Activated CD4-positive, alpha-beta T cell treated with anti-CD3 and anti-CD28 coated beads, Interleukin-10, Interleukin-2, amounts not matched to agents 100 ng/mL and 50 ng/mL, durations not matched to agents 16 hours and 8 hours (primary cell): ENCODE results near the gene DYRK3.
"Not testable (repeated sequence)": the region's sequence is repeated elsewhere in the genome, so short reads cannot be mapped to it uniquely, and the experiment has no call there.

ENCODE experiments used
- DNase-seq: peaks from one replicate; pipeline ENCODE4 v3.0.0-alpha.2; 2020

DYRK3 gene

GRCh38 chr1:206633708-206634121 lies 1.6 kb upstream of the DYRK3 start:
- DNase-seq, result no peak

DNA sequence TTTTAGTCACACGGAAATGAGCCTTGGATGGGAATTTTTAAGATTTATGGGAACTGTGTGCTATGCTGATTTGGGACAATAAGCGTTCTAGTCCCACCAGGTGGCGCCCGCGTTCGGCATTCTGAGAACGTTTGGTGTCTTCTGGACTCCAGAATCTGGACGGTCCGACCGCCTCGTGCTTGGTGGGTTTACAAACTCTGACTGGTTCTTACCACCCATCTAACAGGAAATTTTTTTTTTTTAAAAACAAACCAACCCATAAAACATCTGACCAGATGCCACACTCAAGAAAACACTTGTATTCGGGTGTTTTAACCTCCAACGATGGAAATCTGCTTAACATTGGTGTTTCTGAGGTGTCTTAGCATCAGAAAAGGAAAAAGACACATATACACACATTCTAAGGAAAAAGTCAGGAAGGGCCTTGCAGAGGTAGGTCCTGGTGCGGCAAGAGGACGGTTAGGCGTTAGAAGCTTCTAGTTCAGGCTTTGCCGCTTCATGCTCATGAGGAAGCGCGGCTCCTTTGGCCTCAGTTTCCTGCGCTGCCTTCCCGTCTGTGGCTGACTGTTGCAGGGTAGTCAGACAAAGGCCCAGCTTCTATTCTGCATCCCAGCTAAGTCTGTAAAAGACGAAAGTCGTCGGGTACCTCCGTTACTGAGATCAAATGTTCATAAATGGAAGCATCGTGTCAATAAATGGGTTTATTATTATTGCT lies 814 bp upstream of the DYRK3 start:
- peak; percentile 83 for DNase-seq

DNA sequence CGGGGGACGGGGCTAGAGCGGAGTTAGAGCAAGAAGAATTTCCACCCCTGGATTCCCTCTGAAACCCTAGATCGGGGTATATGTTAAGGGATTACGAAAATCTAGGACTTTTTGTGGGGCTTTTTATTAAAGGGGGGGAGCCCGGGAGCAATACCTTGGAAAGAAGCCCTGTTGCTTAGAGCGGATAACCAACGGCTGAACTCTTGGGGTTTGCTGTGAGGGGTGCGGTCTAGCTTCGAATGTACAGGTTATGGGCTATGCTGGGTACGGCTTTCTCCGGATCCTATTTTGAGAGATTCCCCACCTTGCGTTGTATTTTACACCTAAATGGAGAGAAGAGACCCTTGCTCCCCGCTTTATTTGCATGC lies 626 bp downstream of the DYRK3 start:
- DNase-seq, result peak; percentile 12

- no peak for DNase-seq
These were observed 1.3 kb downstream of the DYRK3 start for GRCh38 chr1:206636671-206637070.

GRCh38 chr1:206637605-206638004 lies 2.3 kb downstream of the DYRK3 start:
- no peak for DNase-seq

DNA sequence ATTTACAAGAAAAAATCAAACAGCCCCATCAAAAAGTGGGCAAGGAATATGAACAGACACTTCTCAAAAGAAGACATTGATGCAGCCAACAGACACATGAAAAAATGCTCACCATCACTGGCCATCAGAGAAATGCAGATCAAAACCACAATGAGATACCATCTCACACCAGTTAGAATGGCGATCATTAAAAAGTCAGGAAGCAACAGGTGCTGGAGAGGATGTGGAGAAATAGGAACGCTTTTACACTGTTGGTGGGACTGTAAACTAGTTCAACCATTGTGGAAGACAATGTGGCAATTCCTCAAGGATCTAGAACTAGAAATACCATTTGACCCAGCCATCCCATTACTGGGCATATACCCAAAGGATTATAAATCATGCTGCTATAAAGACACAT lies 6.7 kb downstream of the DYRK3 start:
- DNase-seq, result not testable (repeated sequence)

DNA sequence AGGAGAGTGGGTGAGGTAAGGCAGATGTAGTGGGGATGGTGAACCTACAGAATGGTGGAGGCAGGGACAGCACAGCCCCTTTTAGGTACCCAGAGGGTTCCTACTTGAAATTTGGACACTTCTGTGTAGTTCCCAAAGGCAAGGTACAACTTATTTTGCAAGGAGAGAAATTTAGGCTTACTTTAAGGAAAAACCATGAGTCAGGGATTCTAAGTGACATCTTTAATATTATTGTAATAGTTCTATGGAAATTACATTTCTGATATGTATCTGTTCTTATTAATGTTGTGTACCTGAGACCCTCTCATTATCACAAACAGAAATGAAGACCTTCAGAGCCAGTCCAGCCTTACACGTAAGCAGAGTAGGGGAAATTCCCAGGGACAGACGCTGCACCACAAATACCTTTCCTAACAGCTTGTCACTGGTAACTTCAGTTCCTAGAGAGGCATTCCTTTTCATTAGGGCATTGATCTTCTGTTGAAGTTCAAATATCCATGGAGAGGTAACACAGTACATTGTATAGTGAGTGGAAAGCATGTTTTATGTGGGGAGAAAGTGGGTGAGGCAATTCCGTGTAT lies 7.9 kb downstream of the DYRK3 start:
- DNase-seq, result no peak

- DNase-seq, result no peak
These were observed 11.2 kb downstream of the DYRK3 start for GRCh38 chr1:206646504-206646903.

DNA sequence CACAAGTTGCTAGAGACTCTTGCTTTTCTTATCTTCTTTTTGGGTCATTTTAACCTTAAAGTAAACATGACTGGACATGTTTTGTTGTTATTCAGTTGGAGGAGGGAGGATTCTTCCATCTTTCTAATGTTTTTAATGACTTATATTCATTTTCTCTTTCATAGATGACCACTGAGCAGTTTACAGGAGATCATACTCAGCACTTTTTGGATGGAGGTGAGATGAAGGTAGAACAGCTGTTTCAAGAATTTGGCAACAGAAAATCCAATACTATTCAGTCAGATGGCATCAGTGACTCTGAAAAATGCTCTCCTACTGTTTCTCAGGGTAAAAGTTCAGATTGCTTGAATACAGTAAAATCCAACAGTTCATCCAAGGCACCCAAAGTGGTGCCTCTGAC lies 11.9 kb downstream of the DYRK3 start:
- DNase-seq, result no peak

GRCh38 chr1:206649261-206649921 lies 14.1 kb downstream of the DYRK3 start:
- no peak for DNase-seq

DNA sequence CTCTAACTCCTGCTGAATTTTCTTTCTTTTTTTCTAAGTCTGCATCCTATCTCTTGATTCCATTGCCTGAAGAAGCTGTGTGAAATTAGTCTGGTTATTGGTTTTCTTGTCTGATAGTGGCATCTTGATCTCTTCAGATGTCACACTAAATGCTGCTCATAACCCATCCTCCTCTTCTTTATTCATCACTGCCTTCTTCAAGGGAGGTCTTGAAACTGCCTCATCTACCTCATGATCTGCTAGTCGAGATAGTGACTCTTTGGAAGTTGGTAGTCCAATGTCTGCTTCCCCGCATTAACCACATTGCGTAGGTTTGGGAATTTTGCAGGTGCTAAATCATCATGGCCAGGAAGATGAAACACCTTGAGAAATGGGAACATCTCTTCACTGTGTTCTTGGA lies 15.7 kb downstream of the DYRK3 start:
- no peak for DNase-seq

DNA sequence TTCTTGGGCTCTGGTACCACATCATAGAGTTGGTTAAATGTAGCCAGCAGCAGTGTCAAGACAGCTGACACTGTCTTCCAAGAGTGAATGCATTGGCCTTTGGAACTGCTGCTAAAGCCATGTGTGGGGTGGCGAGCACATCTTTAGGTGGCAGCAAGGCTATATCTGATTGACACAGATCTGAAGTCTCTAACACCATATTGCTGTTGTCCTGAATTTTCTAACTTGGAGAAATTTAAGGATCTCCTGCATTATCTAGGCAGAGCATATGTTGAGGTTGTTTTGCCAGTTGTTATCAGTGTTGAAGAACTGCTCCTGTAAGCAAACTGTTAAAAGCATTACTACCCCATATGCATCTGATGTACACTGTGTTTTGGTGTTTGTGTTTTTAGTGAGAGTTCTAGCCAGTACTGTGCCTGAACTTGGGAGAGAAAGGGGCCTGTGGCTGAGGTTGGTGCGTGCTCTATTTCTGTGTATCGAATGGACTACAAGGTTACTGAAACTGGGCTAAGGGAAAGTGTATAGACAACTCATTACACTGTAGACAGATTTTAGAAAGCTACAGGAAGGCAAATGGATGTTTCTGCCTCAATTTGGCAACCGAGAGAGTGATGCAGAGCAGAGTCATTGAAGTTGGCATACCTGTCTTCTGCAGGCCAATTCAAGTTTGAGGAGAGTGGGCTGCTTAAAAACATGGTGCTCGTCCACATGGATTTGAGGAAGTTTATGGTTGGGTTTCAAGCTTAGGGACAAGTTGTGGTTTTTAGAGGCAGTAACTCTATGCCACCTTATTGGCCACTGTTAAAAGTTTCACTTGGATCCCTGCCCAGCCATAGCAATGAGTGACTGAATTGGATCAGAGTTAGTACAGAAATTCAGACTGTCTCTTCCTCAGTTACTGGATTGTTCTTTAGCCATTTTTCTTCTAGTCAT lies 16.9 kb downstream of the DYRK3 start:
- no peak for DNase-seq

- no peak for DNase-seq
These were observed 18.6 kb downstream of the DYRK3 start for GRCh38 chr1:206653715-206654459.

DNA sequence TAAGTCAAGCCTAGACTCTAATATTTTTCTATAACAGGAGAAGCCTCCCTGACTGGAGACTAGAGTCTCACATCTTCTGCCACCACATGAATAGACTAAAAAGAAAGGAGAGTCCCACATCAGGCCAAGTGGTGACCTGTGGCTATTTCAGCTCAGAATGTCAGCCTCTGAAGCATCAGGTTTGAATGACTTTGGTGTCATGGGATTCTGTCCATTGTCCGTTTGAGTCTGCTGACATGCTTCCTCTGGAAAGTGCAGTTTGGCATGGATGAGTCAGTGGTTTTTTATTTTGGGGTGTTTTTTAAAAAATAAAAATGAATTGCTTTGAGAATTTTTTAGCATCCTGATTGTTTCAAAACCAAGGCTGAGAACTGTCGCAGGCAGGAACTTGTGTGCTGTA lies 19.5 kb downstream of the DYRK3 start:
- DNase-seq, result no peak

DNA sequence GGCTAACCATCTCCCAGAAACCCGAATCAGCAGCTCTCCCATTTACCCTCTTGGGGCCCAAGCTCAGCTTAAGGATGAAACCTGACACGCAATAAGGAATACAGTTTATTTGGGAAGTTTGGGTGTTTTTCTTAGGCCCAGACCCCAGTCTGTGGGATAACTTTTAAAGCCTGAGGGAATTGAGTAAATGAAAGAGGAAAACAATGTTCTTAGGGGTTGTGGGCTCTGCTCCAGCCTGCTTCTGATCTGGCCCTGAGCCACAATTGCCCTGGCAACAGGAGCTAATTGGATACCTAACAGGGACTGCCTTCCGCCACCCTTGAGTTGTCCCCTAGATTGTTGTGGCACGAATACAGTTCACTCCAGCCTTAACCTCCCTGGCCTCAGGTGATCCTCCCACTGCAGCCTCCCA lies 20.1 kb downstream of the DYRK3 start:
- DNase-seq, result no peak

GRCh38 chr1:206656936-206657335 lies 21.6 kb downstream of the DYRK3 start:
- DNase-seq, result no peak

DNA sequence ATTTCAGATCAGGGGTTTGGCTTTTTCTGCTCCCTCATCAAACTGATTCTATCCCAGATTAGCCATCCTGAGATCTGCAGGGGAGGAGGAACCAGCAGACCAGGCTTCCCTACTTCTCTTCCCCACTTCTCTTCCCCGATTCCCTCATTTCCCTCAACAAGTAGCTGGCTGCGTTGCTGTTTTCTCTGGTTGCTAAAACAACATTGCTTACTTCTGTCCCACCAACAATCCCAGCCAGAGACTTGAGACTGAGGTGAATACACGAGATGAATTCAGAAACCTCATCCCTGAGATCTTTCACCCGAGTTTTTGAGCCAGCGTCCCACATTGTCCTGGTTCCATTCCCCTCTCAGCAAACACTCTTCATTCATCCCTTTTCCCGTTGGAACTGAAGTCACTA lies 22.4 kb downstream of the DYRK3 start:
- DNase-seq, result no peak

DNA sequence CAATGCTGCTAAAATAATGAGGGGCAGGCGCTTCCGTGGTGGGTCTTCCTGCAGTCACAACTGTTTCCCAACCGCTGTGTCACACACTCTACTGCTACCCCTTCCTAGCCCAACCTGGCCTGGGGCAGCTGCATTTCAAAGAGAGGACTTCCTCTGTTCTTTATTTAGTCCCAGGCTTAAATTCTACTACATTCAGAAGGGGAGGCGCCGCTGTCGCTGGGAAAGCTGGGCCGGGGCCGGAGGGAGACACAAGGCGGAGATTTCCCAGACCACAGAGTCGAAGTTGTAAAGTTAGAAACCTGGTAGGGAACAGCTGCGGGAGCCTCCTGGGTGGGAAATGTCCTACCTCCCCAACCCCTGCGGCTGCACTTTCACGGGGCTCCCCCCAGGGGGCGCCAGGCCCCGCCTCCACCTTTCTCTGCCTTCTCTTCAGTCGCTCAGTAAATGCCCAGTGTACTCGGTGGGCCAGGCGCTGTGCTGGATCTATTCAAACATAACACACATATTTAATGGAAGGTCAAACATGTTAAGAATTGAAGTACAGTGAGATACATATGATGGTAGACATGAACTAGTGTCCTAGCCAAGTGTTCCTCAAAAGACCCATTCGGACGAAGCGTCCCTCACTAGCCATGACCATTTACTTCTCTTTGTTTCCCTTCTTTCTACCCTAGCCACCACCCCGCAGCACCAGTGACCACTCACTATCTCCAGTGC lies 23.1 kb downstream of the DYRK3 start:
- DNase-seq, result peak; percentile 63

DNA sequence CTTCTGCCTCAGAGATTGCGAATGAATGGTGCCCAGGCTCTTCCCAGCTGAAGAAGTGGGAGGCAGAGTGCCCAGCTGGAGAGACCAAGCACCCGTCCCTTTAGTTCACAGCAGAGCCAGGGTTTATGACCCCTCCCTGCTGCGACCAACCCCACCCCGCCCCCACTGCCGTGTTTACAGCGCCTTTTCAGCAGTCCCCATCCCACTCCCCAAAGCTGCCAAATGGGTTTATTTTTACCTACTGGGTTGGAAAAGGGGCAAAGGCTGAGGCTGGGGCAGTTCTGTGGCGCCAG lies 23.6 kb downstream of the DYRK3 start:
- no peak for DNase-seq

GRCh38 chr1:206660136-206660535 lies 24.8 kb downstream of the DYRK3 start:
- DNase-seq, result no peak

- no peak for DNase-seq
These were observed 26.0 kb downstream of the DYRK3 start for GRCh38 chr1:206661161-206661820.
